HCT116 (cell line): ENCODE data around the gene SMCO1. TPM values are rescaled to one million over a fixed set of nuclear protein-coding genes. Genes with fewer than 3 reads are reported as not detected.

Experiments used
- ATAC-seq: fragments of 200-7000 bp; cut with Tn5 transposase; 2 replicates; pipeline ENCODE4 v1.9.1; 2020; ENCODE audit warnings: mild to moderate bottlenecking, moderate library complexity
- BruUV-seq: library from RNA; stranded (reverse); fragments of 400-500 nt; replicated peaks from 2 replicates; lab custom pipeline; 2021; lab: Mats Ljungman, UMichigan
- CTCF ChIA-PET: fragments of 300-600 bp; sonication (Branson Sonifier 250); formaldehyde crosslinking; loops from one replicate; lab custom pipeline; 2021; ENCODE audit warnings: antibody characterized with exemption; lab: Charles Lee
- POLR2A ChIA-PET: fragments of 300-600, 350-600 bp; sonication (Branson Sonifier 250); formaldehyde crosslinking; loops from one replicate; lab custom pipeline; 2021; ENCODE audit warnings: antibody characterized with exemption; lab: Charles Lee
- RAD21 ChIA-PET, 2 experiments: fragments of 300-600 bp; sonication (Branson Sonifier 250); formaldehyde crosslinking; loops; one replicate each; lab custom pipeline; 2023; ENCODE audit warnings: low total read pairs in 2 of 2; ENCODE audit not compliant: uncharacterized antibody in 2 of 2, unreplicated experiment in 2 of 2, low non-redundant PET in 1 of 2; lab: Charles Lee
- DNase-seq: peaks from one replicate; pipeline ENCODE4 v3.0.0-alpha.2; 2010; ENCODE audit warnings: low read depth, low spot score
- H2AFZ ChIP-seq: fragments of 200-600 bp; shearing (Covaris generic), sonication (generic); 2 replicates; pipeline ENCODE4 v1.6.1; 2017; ENCODE audit warnings: low read depth, mixed run types, mixed read lengths, antibody characterized with exemption, low read length; ENCODE audit not compliant: poor library complexity, severe bottlenecking
- H3K27ac ChIP-seq: 2 replicates; pipeline ENCODE4 v1.5.1; 2012; ENCODE audit warnings: low read depth, low read length
- H3K27me3 ChIP-seq: fragments of 200-600 bp; sonication (generic); 2 replicates; pipeline ENCODE4 v1.6.1; 2016; ENCODE audit warnings: mixed run types, low read length, mixed read lengths; ENCODE audit not compliant: insufficient read depth
- H3K36me3 ChIP-seq, 2 experiments: fragments of 200-500 bp in 1 of 2; fragments of 200-600 bp in 1 of 2; sonication (Bioruptor generic) in 1 of 2; sonication (generic) in 1 of 2; 2 replicates each; pipeline versions ENCODE4 v1.5.1 to v1.6.1; 2014 to 2016; ENCODE audit warnings: low read length in 2 of 2, inconsistent platforms in 1 of 2, mixed read lengths in 1 of 2, mixed run types in 1 of 2; ENCODE audit not compliant: insufficient read depth in 2 of 2, control insufficient read depth in 1 of 2
- H3K4me1 ChIP-seq, 2 experiments: fragments of 200-600 bp in 1 of 2; sonication (generic) in 1 of 2; 2 replicates each; pipeline versions ENCODE4 v1.5.1 to v1.6.1; 2012 to 2017; ENCODE audit warnings: low read length in 2 of 2, inconsistent platforms in 1 of 2, mild to moderate bottlenecking in 1 of 2, mixed read lengths in 1 of 2, mixed run types in 1 of 2, moderate library complexity in 1 of 2; ENCODE audit not compliant: insufficient read depth in 2 of 2, control insufficient read depth in 1 of 2
- H3K4me2 ChIP-seq: fragments of 200-600 bp; sonication (generic); 2 replicates; pipeline ENCODE4 v1.6.1; 2017; ENCODE audit warnings: mixed run types, low read length, mixed read lengths
- H3K4me3 ChIP-seq, 2 experiments: fragments of 200-600 bp in 1 of 2; sonication (generic) in 1 of 2; replicated peaks in 1 of 2; 2 replicates each; pipeline ENCODE4 v1.5.1; 2011 to 2016; ENCODE audit warnings: low read length in 2 of 2, control low read depth in 1 of 2, low read depth in 1 of 2, mild to moderate bottlenecking in 1 of 2, mixed read lengths in 1 of 2, mixed run types in 1 of 2
- H3K79me2 ChIP-seq: fragments of 200-600 bp; sonication (generic); 2 replicates; pipeline ENCODE4 v1.6.1; 2017; ENCODE audit warnings: mild to moderate bottlenecking, mixed run types, low read length, moderate library complexity, mixed read lengths; ENCODE audit not compliant: insufficient read depth
- H3K9ac ChIP-seq: fragments of 200-600 bp; sonication (generic); 2 replicates; pipeline ENCODE4 v1.6.1; 2016; ENCODE audit warnings: low read length, mixed read lengths
- H3K9me2 ChIP-seq: fragments of 200-600 bp; sonication (generic), shearing (Covaris generic); 2 replicates; pipeline ENCODE4 v1.6.1; 2017; ENCODE audit warnings: mixed run types, mild to moderate bottlenecking, moderate library complexity; ENCODE audit not compliant: insufficient read depth
- H3K9me3 ChIP-seq, 2 experiments: fragments of 200-500 bp in 1 of 2; fragments of 200-600 bp in 1 of 2; sonication (Bioruptor generic) in 1 of 2; sonication (generic) in 1 of 2; 2 replicates each; pipeline ENCODE4 v1.6.1; 2014 to 2017; ENCODE audit warnings: low read length in 2 of 2, mixed read lengths in 2 of 2, inconsistent platforms in 1 of 2, low read depth in 1 of 2, mild to moderate bottlenecking in 1 of 2, mixed run types in 1 of 2, moderate library complexity in 1 of 2; ENCODE audit not compliant: control insufficient read depth in 1 of 2, insufficient read depth in 1 of 2
- H4K20me1 ChIP-seq: fragments of 200-600 bp; sonication (generic), shearing (Covaris generic); 2 replicates; pipeline ENCODE4 v1.6.1; 2017; ENCODE audit warnings: mixed run types, mild to moderate bottlenecking, moderate library complexity; ENCODE audit not compliant: insufficient read depth
- CBX3 ChIP-seq: IDR thresholded peaks from 2 replicates; pipeline ENCODE4 v1.6.1; 2012; ENCODE audit warnings: low read depth
- CEBPB ChIP-seq: IDR thresholded peaks from 2 replicates; pipeline ENCODE4 v1.6.1; 2012; ENCODE audit warnings: low read depth
- EGR1 ChIP-seq: IDR thresholded peaks from 2 replicates; pipeline ENCODE4 v1.6.1; 2012; ENCODE audit warnings: low read depth
- EZH2 ChIP-seq: fragments of 200-600 bp; sonication (generic); IDR thresholded peaks from 2 replicates; pipeline ENCODE4 v1.6.1; 2017; ENCODE audit warnings: antibody characterized with exemption, mixed run types
- EZH2phosphoT487 ChIP-seq: fragments of 200-600 bp; IDR thresholded peaks from 2 replicates; pipeline ENCODE4 v1.6.1; 2018; ENCODE audit warnings: antibody characterized with exemption, borderline replicate concordance
- MAX ChIP-seq: IDR thresholded peaks from 2 replicates; pipeline ENCODE4 v1.6.1; 2012
- POLR2A ChIP-seq: IDR thresholded peaks from 2 replicates; pipeline ENCODE4 v1.7.0; 2011; ENCODE audit warnings: borderline replicate concordance; ENCODE audit not compliant: insufficient read depth, insufficient read length; ENCODE audit errors: extremely low read depth
- POLR2AphosphoS5 ChIP-seq: IDR thresholded peaks from 2 replicates; pipeline ENCODE4 v1.6.1; 2011; ENCODE audit warnings: mild to moderate bottlenecking, low read depth, low read length, moderate library complexity
- RAD21 ChIP-seq: IDR thresholded peaks from 2 replicates; pipeline ENCODE4 v1.6.1; 2012; ENCODE audit warnings: low read depth, mild to moderate bottlenecking
- SIN3A ChIP-seq: IDR thresholded peaks from 2 replicates; pipeline ENCODE4 v1.6.1; 2012; ENCODE audit warnings: low read depth
- SRF ChIP-seq: IDR thresholded peaks from 2 replicates; pipeline ENCODE4 v1.6.1; 2012; ENCODE audit warnings: low read depth
- YY1 ChIP-seq: IDR thresholded peaks from 2 replicates; pipeline ENCODE4 v1.6.1; 2011; ENCODE audit warnings: low read length, low read depth, moderate library complexity, mild to moderate bottlenecking; ENCODE audit not compliant: insufficient replicate concordance; ENCODE audit errors: extremely low read depth
- ZFX ChIP-seq: fragments of 450-650 bp; IDR thresholded peaks from 2 replicates; pipeline ENCODE4 v1.6.1; 2017
- ZNF274 ChIP-seq: fragments of 200-500 bp; sonication (Bioruptor generic); IDR thresholded peaks from 2 replicates; pipeline ENCODE4 v1.6.1; 2014; ENCODE audit warnings: mild to moderate bottlenecking, low read depth, low read length, inconsistent platforms
- intact Hi-C: fragments of 100-400 bp; cut with micrococcal nuclease; formaldehyde crosslinking; loops from 2 replicates; pipeline ENCODE4 v1.10.0; 2022
- total RNA-seq: library from RNA; stranded (reverse); gene quantifications from one replicate; pipeline ENCODE4 v1.2.1, GENCODE V29; 2021; ENCODE audit not compliant: unreplicated experiment
- TF ChIP-seq, protein P1 (sequence below): IDR thresholded peaks from 2 replicates; pipeline ENCODE4 v1.6.1; 2012
- TF ChIP-seq, protein P2 (sequence below), 3 experiments: fragments of 200-600 bp in 1 of 3; sonication (generic) in 1 of 3; IDR thresholded peaks in 2 of 3; conservative IDR thresholded peaks in 1 of 3; 2 replicates each; pipeline ENCODE4 v1.5.1; 2012 to 2017; ENCODE audit warnings: low read depth in 2 of 3, low read length in 2 of 3, antibody characterized with exemption in 1 of 3, borderline replicate concordance in 1 of 3, control low read depth in 1 of 3, mild to moderate bottlenecking in 1 of 3, mixed read lengths in 1 of 3, mixed run types in 1 of 3, moderate library complexity in 1 of 3; ENCODE audit not compliant: insufficient read depth in 1 of 3

The SMCO1 gene
- total RNA-seq, 1 experiment from 2014 or later, result not detected

DNA sequence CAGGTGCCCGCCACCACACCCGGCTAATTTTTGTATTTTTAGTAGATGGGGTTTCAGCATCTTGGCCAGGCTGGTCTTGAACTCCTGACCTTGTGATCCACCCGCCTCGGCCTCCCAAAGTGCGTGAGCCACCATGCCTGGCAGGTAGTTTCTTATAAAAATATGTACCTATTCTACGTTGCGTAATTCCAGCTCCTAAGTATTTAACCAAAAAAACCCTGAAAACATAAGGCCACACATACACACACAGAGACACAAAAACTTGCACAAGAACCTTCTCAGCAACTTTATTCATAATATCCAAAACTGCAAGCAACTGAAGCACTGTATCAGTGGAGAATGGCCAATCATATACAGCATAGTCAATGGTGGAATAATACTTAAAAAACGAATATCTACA lies 16.8 kb downstream of the SMCO1 start:
- peaks cover 6% of the 10 kb centered on the region; the same call in 1 of the 2 replicates for H4K20me1 ChIP-seq
- DNase-seq, result no peak
- ChIA-PET CTCF (no interaction called here), RAD21 (no interaction called here), POLR2A (no interaction called here)
- no peaks in the 10 kb centered on the region for H3K9me2 ChIP-seq
- peaks cover 100% of the 10 kb centered on the region for H3K79me2 ChIP-seq
- H3K27ac ChIP-seq, result no peak overlapping the region
- H3K4me2 ChIP-seq, result no peak overlapping the region
- H3K4me3 ChIP-seq, result no peak overlapping the region
- H3K4me1 ChIP-seq, result peaks cover 0 to 10% of the 10 kb centered on the region in 2 experiments; a peak in 2 of 4 replicates
- peaks cover 0 to 20% of the 10 kb centered on the region in 2 experiments; a peak in 1 of 4 replicates for H3K36me3 ChIP-seq
- no peak overlapping the region for H3K9ac ChIP-seq
- no peaks in the 10 kb centered on the region for H3K27me3 ChIP-seq
- intact Hi-C loops, result no loop called here
- no peaks in the 10 kb centered on the region for H3K9me3 ChIP-seq
- no peak for ATAC-seq
- TF ChIP-seq POLR2A (no peak), RAD21 (no peak), POLR2AphosphoS5 (no peak), CBX3 (no peak), YY1 (no peak), SRF (no peak), EGR1 (no peak), CEBPB (no peak), EZH2phosphoT487 (no peak), ZFX (no peak), SIN3A (no peak), ZNF274 (no peak), MAX (no peak), EZH2 (no peak)
- TF ChIP-seq, protein P1, sequence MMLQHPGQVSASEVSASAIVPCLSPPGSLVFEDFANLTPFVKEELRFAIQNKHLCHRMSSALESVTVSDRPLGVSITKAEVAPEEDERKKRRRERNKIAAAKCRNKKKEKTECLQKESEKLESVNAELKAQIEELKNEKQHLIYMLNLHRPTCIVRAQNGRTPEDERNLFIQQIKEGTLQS, result no peak
- TF ChIP-seq, protein P2, sequence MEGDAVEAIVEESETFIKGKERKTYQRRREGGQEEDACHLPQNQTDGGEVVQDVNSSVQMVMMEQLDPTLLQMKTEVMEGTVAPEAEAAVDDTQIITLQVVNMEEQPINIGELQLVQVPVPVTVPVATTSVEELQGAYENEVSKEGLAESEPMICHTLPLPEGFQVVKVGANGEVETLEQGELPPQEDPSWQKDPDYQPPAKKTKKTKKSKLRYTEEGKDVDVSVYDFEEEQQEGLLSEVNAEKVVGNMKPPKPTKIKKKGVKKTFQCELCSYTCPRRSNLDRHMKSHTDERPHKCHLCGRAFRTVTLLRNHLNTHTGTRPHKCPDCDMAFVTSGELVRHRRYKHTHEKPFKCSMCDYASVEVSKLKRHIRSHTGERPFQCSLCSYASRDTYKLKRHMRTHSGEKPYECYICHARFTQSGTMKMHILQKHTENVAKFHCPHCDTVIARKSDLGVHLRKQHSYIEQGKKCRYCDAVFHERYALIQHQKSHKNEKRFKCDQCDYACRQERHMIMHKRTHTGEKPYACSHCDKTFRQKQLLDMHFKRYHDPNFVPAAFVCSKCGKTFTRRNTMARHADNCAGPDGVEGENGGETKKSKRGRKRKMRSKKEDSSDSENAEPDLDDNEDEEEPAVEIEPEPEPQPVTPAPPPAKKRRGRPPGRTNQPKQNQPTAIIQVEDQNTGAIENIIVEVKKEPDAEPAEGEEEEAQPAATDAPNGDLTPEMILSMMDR (IDR thresholded peaks at IDR 0.05 in 2 of 3, conservative IDR thresholded peaks at IDR 0.05 in 1 of 3; ENCODE audit: borderline replicate concordance in 1 of 3, insufficient read depth in 1 of 3, low read depth in 2 of 3, low read length in 2 of 3), result no peak
- H2AFZ ChIP-seq, result no peak overlapping the region
- no TSS peak for BruUV-seq
